SK-MEL-5 (cell line): ENCODE data around the gene HLA-DQA1. TPM values are rescaled to one million over a fixed set of nuclear protein-coding genes. Genes with fewer than 3 reads are reported as not detected.
"Not testable (repeated sequence)": the region's sequence is repeated elsewhere in the genome, so short reads cannot be mapped to it uniquely, and the experiment has no call there.

ENCODE experiments used
- DNase-seq: peaks from one replicate; pipeline ENCODE4 v3.0.0-alpha.2; 2016; ENCODE audit warnings: low read depth, low spot score
- in situ Hi-C: cut with HindIII; loops from 2 replicates; pipeline ENCODE4 v1.10.0; 2016; ENCODE audit warnings: low sequenced_read_pairs, high pct_unique_total_duplicates, low pct_unique_long_range_greater_than_20kb
- polyA plus RNA-seq, 2 experiments: library from polyadenylated mRNA; depleted of rRNA; stranded (reverse); fragments of >200 nt; gene quantifications; 2 replicates each; pipeline ENCODE4 v1.2.3, GENCODE V29; 2015
- total RNA-seq: library from RNA; depleted of rRNA; stranded (reverse); fragments of >200 nt; shearing (Covaris generic); gene quantifications from 2 replicates; pipeline ENCODE4 v1.2.3, GENCODE V29; 2014; rRNA removed

HLA-DQA1 gene
- 0.08 and 0.37 TPM in 2 replicates for total RNA-seq
- polyA plus RNA-seq (2015; cell fraction: cytosol; rRNA removed): 2.4 and 3.1 TPM in 2 replicates
- polyA plus RNA-seq (2015; cell fraction: nucleus; rRNA removed): 0.26 and 0.52 TPM in 2 replicates

DNA sequence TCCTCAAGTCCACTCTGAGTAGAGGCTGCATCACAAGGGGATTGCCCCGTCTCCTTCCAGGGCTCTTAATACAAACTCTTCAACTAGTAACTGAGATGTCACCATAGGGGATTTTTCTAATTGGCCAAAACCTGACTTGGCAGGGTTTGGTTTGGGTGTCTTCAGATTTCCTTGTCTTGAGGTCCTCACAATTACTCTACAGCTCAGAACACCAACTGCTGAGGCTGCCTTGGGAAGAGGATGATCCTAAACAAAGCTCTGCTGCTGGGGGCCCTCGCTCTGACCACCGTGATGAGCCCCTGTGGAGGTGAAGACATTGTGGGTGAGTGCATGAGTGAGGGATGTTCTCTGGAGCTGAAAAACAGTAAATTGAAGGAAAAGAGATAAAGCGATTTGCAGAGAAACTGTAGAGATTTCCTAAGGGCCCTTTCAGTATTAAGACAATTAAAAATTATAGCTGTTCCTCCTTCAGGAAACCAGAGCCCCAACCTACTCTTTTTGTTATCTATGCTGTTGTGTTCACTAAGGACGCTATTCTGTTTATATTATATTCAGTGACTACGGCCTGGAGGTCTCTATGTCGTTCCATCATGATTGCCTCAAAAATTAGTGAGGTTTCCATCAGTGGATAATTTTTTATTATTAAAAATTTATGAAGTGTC, at the start of gene HLA-DQA1:
Gene HLA-DQA1, plus strand, starts transcription at position 188 of the 662 bp plus-strand sequence. Its CDS starts 53 bp downstream, at position 241.
- DNase-seq: peak; percentile 71
- in situ Hi-C loops: no loop called here

DNA sequence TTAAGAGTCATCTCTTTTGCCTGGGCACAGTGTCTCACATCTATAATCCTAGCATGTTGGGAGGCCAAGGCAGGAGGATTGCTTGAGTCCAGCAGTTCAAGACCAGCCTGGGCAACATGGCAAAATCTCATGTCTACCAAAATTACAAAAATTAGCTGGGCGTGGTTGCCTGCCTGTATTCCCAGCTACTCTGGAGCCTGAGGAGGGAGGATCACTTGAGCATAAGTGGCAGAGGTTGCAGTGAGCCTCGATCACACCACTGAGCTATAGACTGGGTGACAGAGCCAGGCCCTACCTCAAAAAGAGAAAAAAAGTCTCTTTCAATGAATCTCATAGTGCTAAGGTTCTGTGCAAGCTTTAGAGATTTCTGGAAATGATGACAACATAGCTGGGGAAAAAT, 49.0 kb upstream of the HLA-DQA1 start:
- in situ Hi-C loops: no loop called here
- no peak for DNase-seq

DNA sequence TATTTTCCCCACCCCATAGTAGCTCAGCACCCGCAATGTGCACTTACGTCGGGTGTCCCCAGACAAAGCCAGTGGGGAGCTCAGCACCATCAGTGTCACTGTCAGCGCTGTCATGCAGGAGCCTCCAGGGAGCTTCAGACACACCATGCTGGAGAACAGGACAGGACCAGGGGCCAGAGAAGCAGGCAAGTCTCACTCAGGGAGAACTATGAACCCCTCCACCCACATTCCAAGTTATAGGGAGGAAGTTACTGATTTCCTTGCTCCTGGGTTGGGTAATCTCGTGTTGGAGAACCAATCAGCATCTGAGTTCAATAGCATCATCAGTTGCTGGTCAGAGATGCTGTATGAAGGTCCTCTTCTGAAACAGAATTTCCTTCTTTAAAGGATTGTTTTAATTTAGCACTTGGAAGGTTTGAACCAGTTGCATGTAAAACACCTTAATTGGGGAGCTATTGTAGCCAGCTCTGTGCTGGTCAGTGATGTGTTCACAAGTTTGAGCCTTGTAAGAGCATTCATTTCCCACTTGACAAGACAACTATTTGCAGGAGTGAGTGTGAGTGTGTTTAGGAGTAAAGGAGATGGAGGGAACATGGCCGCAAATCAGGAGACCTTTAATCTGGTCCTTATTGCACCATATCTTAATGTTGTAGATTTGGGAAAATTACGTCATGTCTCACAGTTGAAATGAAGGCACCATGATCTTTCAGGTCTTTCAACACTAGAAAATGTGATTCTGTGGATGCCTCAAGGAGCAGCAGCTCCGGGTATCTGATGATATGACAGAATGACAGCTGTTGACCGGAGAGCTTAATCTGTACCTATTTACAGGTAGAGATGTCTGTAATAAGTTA, 47.4 kb upstream of the HLA-DQA1 start, which contains the start of gene HLA-DRB1:
Gene HLA-DRB1, minus strand, starts transcription at position 253 of the 854 bp plus-strand sequence. Its CDS starts 106 bp downstream, at position 147.
- DNase-seq: peak; percentile 46
- in situ Hi-C loops: no loop called here

DNA sequence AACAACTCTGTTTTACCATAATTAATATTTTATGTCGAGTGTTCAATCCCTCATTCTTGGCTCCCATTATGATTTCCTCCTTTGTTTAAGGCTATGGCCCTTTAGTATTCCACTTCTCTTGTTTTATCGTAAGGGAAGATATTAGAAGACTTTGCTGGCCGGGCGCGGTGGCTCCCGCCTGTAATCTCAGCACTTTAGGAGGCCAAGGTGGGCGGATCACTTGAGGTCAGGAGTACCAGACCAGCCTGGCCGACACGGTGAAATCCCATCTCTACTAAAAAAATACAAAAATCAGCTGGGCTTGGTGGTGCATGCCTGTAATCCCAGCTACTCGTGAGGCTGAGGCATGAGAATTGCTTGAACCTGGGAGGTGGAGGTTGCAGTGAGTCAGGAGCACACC, 46.5 kb upstream of the HLA-DQA1 start:
- in situ Hi-C loops, DNase-seq: not testable (repeated sequence)

DNA sequence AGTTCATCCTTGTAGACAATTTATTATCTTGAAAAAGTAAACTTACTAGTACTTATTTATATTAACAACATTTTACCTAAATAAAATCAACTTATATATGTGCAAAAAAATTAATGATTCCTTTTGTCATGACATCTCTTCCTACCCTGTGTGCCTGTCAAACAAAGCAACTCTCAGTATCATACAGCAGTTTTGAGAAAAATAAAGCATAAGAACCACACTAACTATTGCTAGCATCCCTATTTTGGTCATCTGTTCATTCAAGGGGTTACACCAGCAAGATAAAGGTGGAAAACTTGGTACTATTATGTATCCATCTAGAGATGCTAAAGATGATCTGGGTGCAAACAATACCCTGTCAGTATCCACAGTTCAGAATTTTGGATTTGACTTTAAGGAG, 40.2 kb upstream of the HLA-DQA1 start:
- in situ Hi-C loops: no loop called here
- no peak for DNase-seq

DNA sequence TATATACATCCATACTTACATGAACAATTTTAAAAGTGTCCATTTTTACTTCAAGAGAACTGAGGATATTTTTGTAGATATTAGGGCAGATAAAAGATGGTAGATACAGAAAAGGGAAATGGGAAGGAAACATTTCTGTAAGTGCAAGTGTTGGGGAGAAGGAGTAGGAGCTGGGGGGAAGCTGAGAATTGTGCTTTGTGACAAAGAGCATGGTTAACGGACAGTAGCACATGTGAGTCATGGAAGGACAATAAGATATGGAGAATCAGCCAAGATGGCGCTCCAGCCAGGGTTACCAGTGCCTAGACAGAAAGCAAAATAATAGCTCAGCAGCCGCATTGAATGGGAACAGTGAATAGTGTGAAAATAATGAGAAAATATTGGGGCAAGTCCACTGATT, 34.8 kb upstream of the HLA-DQA1 start:
- no peak for DNase-seq
- in situ Hi-C loops: no loop called here

DNA sequence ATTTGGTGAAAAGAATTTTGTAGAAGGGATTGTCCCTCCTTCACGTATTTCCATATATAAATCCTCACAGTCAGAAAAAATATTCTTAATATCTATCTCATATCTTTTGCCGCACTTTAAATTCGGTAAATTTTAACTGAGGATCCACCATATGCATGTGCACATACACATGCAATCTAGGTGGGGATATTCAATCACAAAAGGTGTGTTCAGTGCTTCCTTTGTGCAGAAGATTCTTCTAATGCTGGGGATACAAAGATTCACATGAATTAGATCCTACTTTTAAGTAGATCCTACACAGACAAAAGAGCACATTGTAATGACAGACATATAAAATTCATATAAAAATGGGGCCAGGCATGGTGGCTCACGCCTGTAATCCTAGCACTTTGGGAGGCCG, 34.0 kb upstream of the HLA-DQA1 start:
- in situ Hi-C loops: no loop called here
- no peak for DNase-seq

DNA sequence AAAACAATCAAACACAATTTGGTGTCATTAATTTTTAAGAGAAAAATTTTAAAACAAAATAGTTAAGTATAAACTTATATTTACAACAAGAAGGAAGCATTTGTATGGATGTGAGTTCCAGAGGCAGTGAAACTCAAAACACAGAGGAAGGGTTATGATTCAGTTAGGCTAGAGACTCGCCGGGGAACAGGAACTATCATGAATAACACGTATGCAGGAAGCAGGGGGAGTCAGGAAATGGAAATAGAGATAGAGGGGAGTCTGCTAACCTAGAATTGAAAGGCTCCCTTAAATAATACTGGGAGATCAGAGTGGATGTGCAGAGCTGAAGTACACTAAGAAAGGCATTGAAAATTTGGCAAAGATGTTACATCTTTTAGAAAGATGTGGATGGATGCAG, 33.3 kb upstream of the HLA-DQA1 start:
- no peak for DNase-seq

DNA sequence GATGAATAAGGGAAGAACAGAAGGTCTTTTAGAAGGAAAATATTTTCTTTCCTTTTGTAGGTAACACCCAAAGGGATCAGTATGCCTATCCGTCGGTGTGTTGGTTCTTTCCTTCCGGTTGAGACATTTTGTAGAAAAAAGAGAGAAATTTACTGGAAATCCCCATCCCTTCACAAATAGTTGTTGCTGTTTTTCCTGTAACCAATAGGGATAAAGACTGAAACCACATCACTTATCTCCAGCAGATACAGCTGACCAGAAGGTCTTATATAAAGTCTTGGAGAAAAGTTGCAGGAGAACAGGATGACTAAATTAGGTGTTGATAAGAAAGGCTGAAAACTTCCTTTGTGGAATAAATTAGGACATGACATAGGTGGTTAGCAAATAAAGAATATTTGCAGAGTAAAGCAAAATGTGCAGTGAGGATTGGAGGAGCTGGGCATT, 32.8 kb upstream of the HLA-DQA1 start:
- in situ Hi-C loops: no loop called here
- peak; percentile 38 for DNase-seq

More for the DNA sequence above, 33.3 kb upstream of the HLA-DQA1 start:
- in situ Hi-C loops: no loop called here

DNA sequence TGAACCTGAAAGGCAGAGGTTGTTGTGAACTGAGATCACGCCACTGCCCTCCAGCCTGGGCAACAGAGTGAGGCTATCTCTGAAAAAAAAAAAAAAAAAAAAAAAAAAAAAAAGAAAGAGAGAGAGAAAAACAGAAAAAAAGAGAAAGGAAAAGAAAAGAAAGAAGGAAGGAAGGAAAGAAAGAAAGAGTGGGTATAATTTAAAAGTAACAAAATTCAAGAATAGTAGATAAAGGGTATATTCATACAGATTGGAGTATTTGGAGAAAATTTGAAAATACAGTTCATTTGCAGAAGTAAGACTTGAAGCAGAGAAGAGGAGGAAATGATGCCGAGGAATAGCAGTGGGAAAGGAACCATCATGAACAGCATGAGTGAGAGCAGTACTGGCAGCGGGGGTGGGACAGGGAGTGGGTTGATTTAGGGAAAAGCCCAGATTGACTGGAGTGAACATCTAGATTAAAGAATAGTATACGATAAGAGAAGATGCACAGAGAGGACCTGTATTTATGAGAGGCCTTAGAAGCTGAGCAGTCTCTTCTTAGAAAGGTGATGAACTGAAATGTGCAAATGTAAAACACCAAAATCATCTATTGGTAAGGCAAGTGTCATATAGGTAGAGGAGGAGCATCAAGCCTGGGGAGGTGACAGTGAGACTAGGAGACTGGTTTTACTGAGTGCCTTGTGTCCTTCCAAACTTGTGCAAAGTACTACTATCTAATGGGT, 29.8 kb upstream of the HLA-DQA1 start:
- no peak for DNase-seq
- in situ Hi-C loops: no loop called here

DNA sequence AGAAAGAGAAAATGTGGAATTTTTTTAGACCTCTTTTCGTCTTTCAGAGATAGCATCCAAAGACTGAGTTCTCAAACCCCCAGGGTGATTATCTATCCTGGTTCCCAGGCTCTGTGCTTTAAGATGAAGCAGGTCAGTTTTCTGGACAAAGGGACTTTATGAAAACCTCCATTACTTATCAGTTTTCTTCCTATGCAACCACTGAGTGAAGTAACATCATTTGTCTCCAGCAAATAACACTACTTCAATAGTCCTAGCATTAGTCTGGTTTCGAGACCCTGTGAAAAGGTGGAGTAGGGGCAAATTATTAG, 29.3 kb upstream of the HLA-DQA1 start:
- in situ Hi-C loops: no loop called here
- DNase-seq: no peak

DNA sequence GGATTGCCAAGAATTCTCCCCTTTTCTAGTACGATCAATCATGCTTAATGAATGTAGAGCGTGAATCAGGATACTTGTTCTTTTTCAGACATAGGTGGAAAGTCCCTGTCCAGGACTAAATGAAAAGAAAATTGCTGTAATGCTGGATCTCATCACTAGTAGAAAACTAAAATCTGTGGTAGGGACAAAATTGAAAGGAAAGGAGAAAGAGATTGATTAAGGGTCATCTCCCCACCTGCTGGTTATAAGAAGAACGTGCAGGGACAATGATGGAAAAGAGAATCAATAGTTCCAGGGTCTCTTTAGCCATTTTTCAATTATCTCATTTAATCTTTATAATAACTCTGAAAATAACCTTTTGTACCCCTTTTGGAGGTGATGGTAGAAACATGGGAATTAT, 28.8 kb upstream of the HLA-DQA1 start:
- in situ Hi-C loops: no loop called here
- no peak for DNase-seq

DNA sequence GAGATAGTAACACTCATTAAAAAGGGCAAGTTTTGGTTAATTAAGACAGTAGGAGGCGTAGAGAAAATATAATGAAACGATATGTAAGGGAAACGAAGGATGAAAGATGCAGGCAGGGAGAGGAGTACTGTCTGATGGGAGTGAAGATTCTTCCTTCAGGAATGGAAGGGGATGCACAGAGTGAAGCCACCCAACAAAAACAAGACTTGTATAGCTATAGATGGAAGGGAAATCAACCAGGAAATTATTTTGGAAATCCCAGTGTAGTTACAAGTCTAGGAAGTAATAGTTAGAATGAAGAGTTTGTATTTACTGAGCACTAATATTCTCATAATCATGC, 27.8 kb upstream of the HLA-DQA1 start:
- no peak for DNase-seq
- in situ Hi-C loops: no loop called here

DNA sequence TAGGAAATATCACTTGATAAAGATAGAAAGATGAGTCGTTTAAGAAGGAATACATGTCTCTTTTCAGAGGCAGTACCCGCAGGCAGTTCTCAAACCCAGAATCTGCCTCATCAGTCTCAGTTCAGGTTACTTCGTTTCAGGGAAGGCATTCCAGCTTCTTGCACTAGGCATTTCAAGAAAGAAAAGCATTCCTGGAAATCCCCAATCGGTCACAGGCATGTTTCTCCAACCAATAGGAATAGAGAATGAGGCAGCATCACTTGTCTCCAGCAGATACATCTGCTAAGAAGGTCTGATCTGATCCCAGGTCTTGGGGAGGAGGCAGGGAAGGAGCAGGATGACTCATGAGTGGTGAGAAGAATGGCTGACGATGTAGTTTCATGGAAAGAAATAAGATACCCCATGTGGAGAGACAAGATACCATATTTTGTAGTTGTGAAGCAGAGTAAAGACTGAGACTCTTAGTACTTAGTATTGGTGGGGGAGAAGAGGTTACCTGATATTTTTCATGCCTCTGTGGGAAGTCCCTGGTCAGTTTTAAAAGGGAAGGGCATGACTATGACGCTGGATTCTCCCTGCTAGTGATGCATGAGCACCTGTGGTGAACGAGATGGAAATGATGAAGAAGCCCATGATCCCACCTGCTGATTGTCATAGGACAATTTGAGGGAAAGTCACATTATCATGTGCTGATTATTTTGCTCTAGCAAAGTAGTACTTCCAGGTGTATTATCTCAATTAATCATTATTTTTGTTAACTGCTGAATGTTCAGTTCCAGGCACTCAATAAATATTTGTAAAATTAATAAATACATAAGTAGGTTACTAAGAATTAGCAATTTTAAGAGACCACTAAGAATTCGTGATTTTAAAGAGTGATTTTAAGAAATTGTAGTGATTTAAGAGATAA, 27.2 kb upstream of the HLA-DQA1 start:
- in situ Hi-C loops: no loop called here
- DNase-seq: peak; percentile 95

DNA sequence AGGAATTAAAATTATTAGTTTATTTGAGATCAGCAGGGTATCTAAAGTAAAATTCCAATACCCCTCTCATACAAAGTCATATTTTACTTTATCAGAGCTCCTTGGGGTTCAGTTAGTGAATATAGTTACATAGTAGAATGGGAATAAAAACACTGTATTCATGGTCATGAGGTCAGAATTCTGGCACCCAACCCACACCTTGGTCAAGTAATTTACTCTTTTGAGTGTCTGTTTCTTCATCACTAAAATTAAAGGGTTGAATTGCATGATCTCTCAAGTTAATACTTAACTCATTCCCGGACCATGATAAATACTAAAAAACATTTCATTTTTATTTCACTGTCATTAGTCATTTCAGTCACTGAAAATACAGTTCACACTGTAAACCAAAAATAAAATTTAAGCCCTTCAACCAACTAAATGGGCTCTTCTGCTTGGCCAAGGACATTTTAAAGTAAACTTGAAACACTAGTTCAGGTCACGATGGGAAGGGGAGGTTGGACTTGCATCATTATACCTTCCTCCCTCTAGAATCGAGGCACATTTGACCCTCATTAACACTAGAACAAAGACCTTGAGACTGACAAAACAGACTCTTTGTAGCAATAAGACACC, 26.4 kb upstream of the HLA-DQA1 start:
- in situ Hi-C loops: no loop called here
- DNase-seq: no peak

DNA sequence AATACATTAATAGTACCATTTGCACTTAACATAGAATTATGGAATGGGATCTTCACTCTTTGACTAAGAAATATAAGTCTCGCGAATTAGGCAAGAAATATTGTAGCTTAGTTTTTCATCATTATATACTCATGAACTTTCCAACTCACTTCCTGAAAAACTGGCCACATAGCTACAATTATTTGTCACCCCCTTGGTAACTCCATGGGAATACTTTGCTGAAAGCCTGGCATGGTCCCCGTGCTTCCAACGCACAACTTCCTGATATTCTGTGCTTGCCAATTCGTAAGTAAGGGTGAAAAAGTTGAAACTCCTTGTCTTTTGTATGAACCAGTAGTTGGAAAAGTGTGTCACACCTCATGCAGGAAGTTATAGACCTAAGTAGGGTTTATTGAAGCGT, 23.7 kb upstream of the HLA-DQA1 start:
- in situ Hi-C loops: no loop called here
- DNase-seq: no peak
